Measurements from ENCODE around the gene LAMB1.

DNA sequence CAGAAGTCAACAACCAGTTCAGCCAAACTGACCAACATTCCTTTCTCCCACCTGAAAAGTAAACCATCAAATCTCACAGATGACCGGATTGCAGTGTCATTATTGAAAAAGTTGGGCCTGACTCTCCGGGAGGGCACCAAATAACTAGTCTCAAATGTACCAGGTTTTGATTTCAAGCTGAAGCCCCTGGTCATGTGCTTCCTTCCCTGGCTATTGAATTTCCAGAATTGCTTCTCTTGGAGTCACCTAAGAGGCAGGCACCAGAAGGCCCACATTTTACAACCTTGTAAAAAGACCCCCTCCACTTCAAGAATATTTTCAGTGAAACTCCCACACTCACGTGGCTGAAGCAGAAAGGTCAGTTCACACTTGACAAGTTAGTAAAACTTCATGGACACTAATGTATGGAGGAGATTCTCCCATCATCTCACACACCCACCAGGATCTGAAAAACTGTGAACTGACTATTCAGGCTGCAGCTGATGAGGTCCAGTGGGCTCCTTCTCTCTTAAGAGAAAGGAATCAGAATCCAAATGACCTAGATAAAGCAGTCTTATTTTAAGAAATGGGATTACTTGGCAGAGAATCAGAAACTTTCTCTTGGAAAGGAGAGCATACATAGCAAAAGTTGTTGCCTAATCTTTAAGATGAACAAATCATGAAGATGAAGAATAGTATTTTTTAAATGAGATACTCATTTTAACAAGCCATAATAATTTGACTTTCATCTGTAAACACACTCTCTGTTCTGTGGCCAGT is 58.4 kb downstream of the LAMB1 start:
- TF ChIP-seq, protein P1, sequence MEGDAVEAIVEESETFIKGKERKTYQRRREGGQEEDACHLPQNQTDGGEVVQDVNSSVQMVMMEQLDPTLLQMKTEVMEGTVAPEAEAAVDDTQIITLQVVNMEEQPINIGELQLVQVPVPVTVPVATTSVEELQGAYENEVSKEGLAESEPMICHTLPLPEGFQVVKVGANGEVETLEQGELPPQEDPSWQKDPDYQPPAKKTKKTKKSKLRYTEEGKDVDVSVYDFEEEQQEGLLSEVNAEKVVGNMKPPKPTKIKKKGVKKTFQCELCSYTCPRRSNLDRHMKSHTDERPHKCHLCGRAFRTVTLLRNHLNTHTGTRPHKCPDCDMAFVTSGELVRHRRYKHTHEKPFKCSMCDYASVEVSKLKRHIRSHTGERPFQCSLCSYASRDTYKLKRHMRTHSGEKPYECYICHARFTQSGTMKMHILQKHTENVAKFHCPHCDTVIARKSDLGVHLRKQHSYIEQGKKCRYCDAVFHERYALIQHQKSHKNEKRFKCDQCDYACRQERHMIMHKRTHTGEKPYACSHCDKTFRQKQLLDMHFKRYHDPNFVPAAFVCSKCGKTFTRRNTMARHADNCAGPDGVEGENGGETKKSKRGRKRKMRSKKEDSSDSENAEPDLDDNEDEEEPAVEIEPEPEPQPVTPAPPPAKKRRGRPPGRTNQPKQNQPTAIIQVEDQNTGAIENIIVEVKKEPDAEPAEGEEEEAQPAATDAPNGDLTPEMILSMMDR (IDR thresholded peaks at IDR 0.05; ENCODE audit: poor library complexity, severe bottlenecking): no peak
- no peak for TF ChIP-seq TAF1 (IDR thresholded peaks at IDR 0.05; ENCODE audit: low read depth)

Data from neural cell (in vitro differentiated cells).